Measurements from ENCODE around the gene MED12L.

MED12L gene

GRCh38 chr3:151303751-151304150 lies 218.3 kb downstream of the MED12L start:
- peak in 1 of 2 donors; percentile 16 for DNase-seq

GRCh38 chr3:151305060-151305774 lies 219.8 kb downstream of the MED12L start:
- no peak for DNase-seq

- no peak for DNase-seq
Observed at GRCh38 chr3:151305775-151306151, 220.3 kb downstream of the MED12L start.

- DNase-seq: no peak
Observed at GRCh38 chr3:151306168-151306810, 220.8 kb downstream of the MED12L start.

GRCh38 chr3:151307131-151307530 lies 221.7 kb downstream of the MED12L start:
- no peak for DNase-seq

DNA sequence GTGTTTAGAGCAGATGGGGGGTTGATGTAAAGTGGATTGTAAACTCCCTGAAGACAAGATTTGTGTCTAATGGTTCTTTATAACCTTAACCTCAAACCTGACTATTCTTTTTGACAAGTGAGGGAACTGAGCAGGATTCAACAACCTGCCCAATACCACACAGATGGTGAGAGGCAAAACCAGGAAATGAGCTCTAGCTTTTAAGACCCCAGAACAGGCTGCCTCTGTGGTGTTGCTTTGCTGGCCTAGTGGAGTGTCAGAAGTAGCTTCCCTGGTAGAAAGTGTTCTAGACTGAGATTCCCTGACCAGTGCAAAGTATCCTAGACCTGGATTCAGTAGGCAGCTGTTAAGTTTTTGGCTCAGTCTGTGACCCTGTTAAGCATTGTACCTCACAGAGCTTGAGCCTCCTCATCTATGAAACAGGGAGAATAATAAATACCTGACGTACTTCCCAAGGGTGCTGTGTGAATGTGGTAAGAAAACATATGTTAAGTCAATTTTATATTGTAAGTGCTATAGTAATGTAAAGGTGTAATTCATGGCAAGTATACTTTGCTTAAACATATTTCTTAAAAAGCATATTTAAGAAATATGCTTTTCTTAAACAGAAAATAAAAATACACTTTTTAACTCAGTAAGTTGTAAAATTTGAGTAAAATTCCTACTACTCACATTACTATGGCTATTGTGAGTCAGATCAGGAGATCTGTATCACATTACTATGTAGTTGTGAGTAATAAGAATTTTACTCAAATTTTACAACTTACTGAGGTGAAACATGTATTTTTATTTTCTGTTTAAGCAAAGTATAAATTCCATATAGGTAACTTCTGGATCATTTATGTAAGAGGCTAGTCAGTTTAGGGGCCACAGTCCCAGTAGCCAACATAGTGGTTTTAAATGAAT lies 222.4 kb downstream of the MED12L start:
- DNase-seq: no peak

DNA sequence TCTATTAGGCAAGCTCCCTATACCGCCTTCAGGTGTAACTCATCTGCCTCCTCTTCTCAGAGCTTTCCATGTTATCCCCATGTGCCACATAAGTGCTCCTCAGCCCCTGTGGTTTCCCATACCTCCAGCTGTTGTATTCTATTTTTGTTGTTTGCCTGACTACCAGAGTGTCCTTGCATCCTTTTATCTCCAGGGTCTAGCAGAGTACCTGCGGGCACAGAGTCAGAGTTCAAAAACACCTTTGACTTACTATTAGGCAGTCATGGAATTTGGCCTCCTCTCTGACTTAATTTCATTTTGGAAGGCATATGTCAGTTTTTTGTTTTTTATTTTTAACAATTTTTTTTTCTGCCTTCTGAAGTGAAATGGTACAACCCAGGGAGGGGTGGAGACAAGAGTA lies 224.1 kb downstream of the MED12L start:
- DNase-seq: no peak

GRCh38 chr3:151312972-151313371 lies 227.5 kb downstream of the MED12L start:
- no peak for DNase-seq

- DNase-seq: no peak
Observed at GRCh38 chr3:151314137-151314536, 228.7 kb downstream of the MED12L start.

DNA sequence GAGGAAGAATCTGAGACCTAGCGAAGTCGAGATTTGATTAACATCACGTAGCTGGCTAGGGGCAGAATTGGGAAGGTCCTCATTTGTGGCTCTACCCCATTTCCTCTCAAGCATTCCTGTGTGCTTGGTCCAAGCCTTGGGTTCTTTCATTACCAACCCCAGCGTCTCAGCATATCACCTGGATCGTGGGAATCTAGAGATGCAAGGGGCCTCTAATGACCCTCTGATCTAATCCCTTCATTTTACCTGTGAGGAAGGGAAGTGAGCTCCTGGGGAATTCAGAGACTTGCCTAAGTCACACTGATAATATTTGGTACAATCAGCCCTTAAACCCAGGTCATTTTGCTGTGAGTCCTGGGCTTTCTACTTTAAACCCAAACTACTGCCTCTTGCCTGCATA lies 229.1 kb downstream of the MED12L start:
- DNase-seq: no peak

GRCh38 chr3:151315136-151315535 lies 229.7 kb downstream of the MED12L start:
- no peak for DNase-seq

DNA sequence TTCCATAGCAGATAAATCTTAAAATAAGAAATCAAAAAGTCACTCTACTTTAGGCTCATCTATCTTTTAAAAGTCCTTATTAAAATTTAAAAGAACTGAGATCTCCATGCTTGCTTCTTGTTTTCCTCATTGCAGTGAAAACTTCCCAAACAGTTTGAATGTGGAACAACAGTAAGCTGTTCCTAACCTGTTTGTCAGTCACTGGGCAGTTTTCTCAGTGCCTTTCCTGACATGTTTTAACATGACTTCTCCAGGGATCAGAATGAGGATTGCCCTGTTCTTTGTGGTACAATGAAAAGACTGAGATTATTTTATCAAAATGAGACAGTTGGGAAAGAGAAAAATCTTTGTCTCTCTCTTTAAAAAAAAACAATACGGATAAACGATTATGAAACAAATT lies 230.4 kb downstream of the MED12L start:
- DNase-seq: no peak

- DNase-seq: no peak
Observed at GRCh38 chr3:151316267-151316991, 231.0 kb downstream of the MED12L start, which contains the start of gene GPR87. Gene GPR87, minus strand, starts transcription at chr3:151316820. Its CDS starts 16,720 bp downstream, at chr3:151300100.

GRCh38 chr3:151318313-151318712 lies 232.8 kb downstream of the MED12L start:
- no peak for DNase-seq

DNA sequence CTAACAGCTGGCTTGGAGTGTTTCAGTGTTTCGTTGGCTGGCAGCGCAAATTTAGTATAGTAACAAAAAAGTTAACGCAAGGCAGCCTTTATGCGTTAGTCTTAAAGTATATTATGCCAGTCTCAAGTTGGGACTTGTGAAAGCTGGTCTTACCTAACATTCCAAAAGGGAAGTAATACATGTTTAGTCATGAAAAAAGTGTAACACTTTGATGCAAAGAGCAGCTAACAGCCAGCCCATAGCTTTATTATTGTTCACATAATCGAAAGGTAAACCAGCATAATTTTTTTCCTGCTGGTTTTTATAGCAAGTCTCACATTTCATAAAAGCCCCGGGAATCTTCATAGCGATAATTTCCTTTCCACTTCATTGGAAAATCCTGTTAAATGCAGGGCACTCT lies 233.5 kb downstream of the MED12L start:
- DNase-seq: peak; percentile 75 to 83

DNA sequence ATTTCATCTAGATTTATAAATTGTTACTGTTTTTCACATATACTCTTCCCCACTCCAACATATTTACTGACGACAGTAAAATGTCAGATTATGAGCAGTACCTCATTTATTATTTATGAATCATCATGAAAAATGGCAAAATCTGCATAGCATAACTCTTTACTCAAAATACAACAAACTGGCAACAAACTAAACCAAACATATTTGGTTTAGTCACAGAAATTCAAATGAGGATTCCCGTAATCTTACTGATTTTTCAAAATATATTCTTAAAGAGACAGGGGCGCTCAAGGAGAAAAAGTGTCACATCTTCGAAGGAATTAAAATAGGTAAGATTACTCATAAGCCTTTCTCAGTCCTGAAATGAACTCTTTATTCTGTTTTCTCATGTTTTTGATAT lies 234.2 kb downstream of the MED12L start:
- no peak for DNase-seq

GRCh38 chr3:151320131-151320530 lies 234.7 kb downstream of the MED12L start:
- no peak for DNase-seq

DNA sequence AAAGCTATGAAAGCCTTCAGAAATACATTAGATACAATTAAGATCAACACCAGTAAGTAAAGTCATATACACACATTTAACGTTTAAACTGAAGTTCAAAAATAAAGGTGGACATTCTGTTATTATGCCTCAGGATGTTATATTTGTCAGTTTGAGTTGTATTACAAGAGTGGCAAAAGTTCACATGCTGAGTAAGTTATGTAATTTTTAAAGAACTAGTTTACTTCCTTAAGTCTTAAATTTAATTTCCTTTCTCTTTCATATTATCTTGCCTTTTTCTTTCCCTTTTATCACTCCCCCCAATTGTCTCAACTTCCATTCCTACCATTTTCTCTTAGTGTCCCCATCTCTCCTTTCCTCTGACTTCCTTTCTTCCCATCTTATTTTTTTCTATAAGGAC lies 236.1 kb downstream of the MED12L start:
- DNase-seq: peak in 1 of 2 donors; percentile 33

DNA sequence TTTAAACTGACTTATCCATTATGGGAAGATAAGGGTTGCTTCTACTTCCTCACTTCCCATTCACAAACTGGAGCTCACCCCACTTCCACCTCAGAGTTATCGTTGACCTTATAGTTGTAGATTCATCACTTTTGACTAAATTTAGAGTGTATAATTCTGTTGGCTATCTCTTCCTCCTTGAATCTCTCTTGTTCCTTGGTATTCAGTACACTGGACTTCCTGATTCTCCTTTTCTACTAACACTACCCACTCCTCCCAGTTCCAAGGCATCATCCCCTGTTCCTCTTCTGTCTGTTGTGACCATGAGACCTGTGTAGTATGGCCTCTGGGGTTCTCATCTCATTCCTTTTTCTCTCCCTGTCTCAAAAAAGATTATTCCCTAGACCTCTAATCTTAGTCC lies 237.0 kb downstream of the MED12L start:
- peak; percentile 12 to 25 for DNase-seq

DNA sequence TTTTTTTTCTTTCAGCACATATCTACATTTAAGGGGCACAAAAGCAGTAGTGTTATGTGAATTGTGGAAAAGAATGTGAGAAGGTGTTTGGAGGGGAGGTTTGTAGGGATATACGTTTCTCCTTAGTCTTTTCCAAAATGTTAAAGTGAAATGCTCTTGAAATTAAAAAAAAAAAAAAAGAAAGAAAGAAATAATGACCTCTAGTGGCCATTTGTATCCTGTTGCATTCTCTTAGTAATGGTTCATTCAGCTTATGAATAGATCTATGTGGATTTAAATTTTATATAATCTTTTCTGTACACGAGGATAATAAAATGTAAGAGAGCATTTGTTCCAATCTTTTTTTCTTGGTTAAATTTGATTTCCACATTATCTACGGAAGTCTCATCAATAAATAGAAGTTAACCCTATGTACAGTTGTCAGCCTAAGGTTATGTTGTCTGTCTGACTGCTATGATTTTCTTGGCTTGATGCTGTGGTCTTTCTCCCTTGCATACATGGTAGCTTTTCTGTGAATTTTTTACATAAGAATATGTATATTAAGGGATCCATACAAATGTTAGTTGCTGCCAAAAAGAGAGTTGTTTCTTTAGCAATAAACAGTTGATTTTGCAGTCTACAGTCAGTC lies 242.2 kb downstream of the MED12L start:
- peak in 1 of 2 donors; percentile 65 for DNase-seq

- DNase-seq: peak in 1 of 2 donors; percentile 44
Observed at GRCh38 chr3:151328298-151328995, 243.0 kb downstream of the MED12L start.

DNA sequence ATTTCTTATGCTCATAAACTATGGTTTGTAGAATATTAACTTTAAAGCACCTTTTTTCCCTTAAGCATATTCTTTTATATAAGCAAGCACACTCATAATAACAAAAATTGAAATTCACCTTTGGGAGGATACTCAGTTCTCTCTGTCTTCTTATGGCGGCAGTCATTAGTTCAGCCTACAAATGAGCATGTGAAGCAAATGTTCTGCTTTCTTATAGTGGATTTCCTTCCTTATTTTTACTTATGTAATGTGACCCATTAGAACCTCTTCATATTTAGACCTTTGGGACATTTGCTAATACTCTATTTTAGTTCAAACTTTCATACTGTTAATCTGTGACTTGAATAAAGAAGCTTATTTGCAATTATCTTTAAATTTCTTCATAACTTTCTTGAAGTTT lies 243.9 kb downstream of the MED12L start, which contains the start of gene P2RY13:
TSS of gene P2RY13 (minus strand) at position 187 of the 400 bp plus-strand sequence. CDS start at position 166, 21 bp downstream.
- DNase-seq: peak; percentile 69 to 73

Measured in inflammatory macrophage treated with lipopolysaccharide for 1 hour (primary cell).